GM12873 (cell line): ENCODE results near the gene GTF3C5.

Experiments
- TF ChIP-seq, protein P1 (sequence below): IDR thresholded peaks from 2 replicates; pipeline ENCODE4 v1.5.1; 2012; ENCODE audit warnings: low read depth, mild to moderate bottlenecking, moderate library complexity, low read length, control low read depth; ENCODE audit not compliant: insufficient read depth; ENCODE audit errors: missing control alignments

Gene GTF3C5

DNA sequence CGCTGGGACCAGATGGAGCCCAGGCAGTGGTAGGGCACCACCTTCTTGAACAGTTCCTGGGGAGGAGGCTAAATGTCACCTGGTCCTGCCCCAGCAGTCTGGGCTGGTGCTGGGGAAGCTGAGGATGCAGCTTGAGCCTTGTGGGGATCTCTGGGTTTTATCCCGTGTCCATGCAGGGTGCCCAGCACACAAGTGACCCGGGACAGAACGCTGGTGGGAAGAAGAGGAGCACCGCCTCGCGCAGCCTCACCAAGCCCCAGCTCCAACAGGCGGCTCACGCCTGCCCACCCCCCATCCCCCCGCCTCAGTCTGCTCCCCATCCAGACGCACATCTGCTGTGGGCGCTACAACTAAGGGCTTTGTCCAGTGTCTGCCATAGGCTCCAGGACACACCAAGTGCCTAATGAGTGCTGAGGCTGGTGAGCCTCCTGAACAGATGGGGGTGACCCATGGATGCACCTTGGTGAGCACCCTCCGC is 76.5 kb downstream of the GTF3C5 start:
- TF ChIP-seq, protein P1, sequence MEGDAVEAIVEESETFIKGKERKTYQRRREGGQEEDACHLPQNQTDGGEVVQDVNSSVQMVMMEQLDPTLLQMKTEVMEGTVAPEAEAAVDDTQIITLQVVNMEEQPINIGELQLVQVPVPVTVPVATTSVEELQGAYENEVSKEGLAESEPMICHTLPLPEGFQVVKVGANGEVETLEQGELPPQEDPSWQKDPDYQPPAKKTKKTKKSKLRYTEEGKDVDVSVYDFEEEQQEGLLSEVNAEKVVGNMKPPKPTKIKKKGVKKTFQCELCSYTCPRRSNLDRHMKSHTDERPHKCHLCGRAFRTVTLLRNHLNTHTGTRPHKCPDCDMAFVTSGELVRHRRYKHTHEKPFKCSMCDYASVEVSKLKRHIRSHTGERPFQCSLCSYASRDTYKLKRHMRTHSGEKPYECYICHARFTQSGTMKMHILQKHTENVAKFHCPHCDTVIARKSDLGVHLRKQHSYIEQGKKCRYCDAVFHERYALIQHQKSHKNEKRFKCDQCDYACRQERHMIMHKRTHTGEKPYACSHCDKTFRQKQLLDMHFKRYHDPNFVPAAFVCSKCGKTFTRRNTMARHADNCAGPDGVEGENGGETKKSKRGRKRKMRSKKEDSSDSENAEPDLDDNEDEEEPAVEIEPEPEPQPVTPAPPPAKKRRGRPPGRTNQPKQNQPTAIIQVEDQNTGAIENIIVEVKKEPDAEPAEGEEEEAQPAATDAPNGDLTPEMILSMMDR = no peak
